Measurements from ENCODE around the gene LRRC10B. TPM values are rescaled to one million over a fixed set of nuclear protein-coding genes. Genes with fewer than 3 reads are reported as not detected.

The LRRC10B gene
- total RNA-seq, 4 donors from 2014 or later: 0.13 to 1.0 TPM; not detected in 2

DNA sequence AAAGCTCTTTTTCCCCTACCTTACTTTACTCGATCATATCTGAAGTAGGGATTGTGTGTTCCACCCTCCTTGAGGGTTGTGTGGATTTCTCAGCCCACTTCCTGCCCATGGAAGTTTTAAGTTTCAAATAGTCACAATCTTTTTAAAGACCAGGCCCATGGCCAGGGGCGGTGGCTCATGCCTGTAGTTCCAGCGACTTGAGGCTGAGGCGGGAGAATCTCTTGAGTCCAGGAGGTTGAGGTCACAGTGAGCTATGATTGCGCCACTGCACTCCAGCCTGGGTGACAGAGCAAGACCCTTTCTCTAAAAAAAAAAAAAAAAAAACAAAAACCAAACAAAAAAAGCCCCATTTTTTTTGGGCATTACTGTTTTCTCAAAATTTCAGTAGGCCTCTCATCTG lies 36.3 kb upstream of the LRRC10B start:
- peak; percentile 79 to 96 for DNase-seq
- no peaks in the 10 kb centered on the region for H3K9me3 ChIP-seq
- intact Hi-C loops (cut with DNase I; ENCODE audit: low total_unique reads) (no loop called here), in situ Hi-C loops (cut with MboI; ENCODE audit: low sequenced_read_pairs in 4 of 4) (loop anchor here in 2 of 4 donors (10.0 to 25.0 kb wide), 2 partner anchors 163 to 165 kb away; no protein-coding TSS in a partner anchor)
- peak; percentile 90 to 94 for ATAC-seq
- H3K27ac ChIP-seq: peak overlapping the region; percentile 88 to 91 (median 89)
- peak overlapping the region in 2 of 4 donors; percentile 3 to 17 for H3K4me3 ChIP-seq
- no peak for TF ChIP-seq POLR2A (IDR thresholded peaks at IDR 0.05)
- TF ChIP-seq CTCF (IDR thresholded peaks at IDR 0.05 in 4 of 5, conservative IDR thresholded peaks at IDR 0.05 in 1 of 5): no peak
- no peaks in the 10 kb centered on the region for H3K36me3 ChIP-seq
- no peaks in the 10 kb centered on the region for H3K27me3 ChIP-seq
- H3K4me1 ChIP-seq: peaks cover 13 to 21% of the 10 kb centered on the region in 2 donors

GRCh38 chr11:61472868-61473267 lies 35.7 kb upstream of the LRRC10B start:
- ATAC-seq (peak; percentile 71 to 85), DNase-seq (peak; percentile 63 to 77)
- intact Hi-C loops (cut with DNase I; ENCODE audit: low total_unique reads): loop anchor here (1.0 kb wide), 1 partner anchor 25 kb away; no protein-coding TSS in a partner anchor
- no peaks in the 10 kb centered on the region for H3K36me3 ChIP-seq
- no peaks in the 10 kb centered on the region for H3K27me3 ChIP-seq
- in situ Hi-C loops (cut with MboI; ENCODE audit: low sequenced_read_pairs in 4 of 4): loop anchor here in 2 of 4 donors (10.0 to 25.0 kb wide), 2 partner anchors 162 to 164 kb away; no protein-coding TSS in a partner anchor
- H3K27ac ChIP-seq: peak overlapping the region; percentile 88 to 91 (median 89)
- peak overlapping the region in 1 of 4 donors; percentile 17 for H3K4me3 ChIP-seq
- no peaks in the 10 kb centered on the region for H3K9me3 ChIP-seq
- TF ChIP-seq CTCF (IDR thresholded peaks at IDR 0.05 in 4 of 5, conservative IDR thresholded peaks at IDR 0.05 in 1 of 5) (no peak), POLR2A (IDR thresholded peaks at IDR 0.05) (no peak)
- peaks cover 13 to 26% of the 10 kb centered on the region in 2 donors for H3K4me1 ChIP-seq

GRCh38 chr11:61473370-61474012 lies 35.1 kb upstream of the LRRC10B start:
- ATAC-seq (no peak), DNase-seq (no peak)
- peak overlapping the region; percentile 88 to 91 (median 89) for H3K27ac ChIP-seq

GRCh38 chr11:61474013-61474643 lies 34.4 kb upstream of the LRRC10B start:
- ATAC-seq (no peak), DNase-seq (no peak)
- intact Hi-C loops (cut with DNase I; ENCODE audit: low total_unique reads) (no loop called here), in situ Hi-C loops (cut with MboI; ENCODE audit: low sequenced_read_pairs in 4 of 4) (loop anchor here in 2 of 4 donors (10.0 to 25.0 kb wide), 2 partner anchors 161 to 163 kb away; no protein-coding TSS in a partner anchor)
- H3K36me3 ChIP-seq: no peaks in the 10 kb centered on the region
- no peaks in the 10 kb centered on the region for H3K27me3 ChIP-seq
- H3K9me3 ChIP-seq: no peaks in the 10 kb centered on the region
- TF ChIP-seq CTCF (IDR thresholded peaks at IDR 0.05 in 4 of 5, conservative IDR thresholded peaks at IDR 0.05 in 1 of 5): no peak
- TF ChIP-seq POLR2A (IDR thresholded peaks at IDR 0.05): no peak
- peaks cover 13 to 26% of the 10 kb centered on the region in 2 donors for H3K4me1 ChIP-seq
- no peak overlapping the region for H3K4me3 ChIP-seq
- H3K27ac ChIP-seq: peak overlapping the region; percentile 57 to 91 (median 88)

More at GRCh38 chr11:61473370-61474012, 35.1 kb upstream of the LRRC10B start:
- H3K9me3 ChIP-seq: no peaks in the 10 kb centered on the region
- no peaks in the 10 kb centered on the region for H3K27me3 ChIP-seq
- H3K4me3 ChIP-seq: no peak overlapping the region
- intact Hi-C loops (cut with DNase I; ENCODE audit: low total_unique reads) (loop anchor here (1.0 kb wide), 1 partner anchor 25 kb away; no protein-coding TSS in a partner anchor), in situ Hi-C loops (cut with MboI; ENCODE audit: low sequenced_read_pairs in 4 of 4) (loop anchor here in 2 of 4 donors (10.0 to 25.0 kb wide), 2 partner anchors 161 to 164 kb away; no protein-coding TSS in a partner anchor)
- H3K4me1 ChIP-seq: peaks cover 13 to 26% of the 10 kb centered on the region in 2 donors
- no peaks in the 10 kb centered on the region for H3K36me3 ChIP-seq
- TF ChIP-seq POLR2A (IDR thresholded peaks at IDR 0.05) (no peak), CTCF (IDR thresholded peaks at IDR 0.05 in 4 of 5, conservative IDR thresholded peaks at IDR 0.05 in 1 of 5) (no peak)

All from gastrocnemius medialis (tissue), 4 donors.